ENCODE measurements around the gene ZIC4. TPM values are rescaled to one million over a fixed set of nuclear protein-coding genes. Genes with fewer than 3 reads are reported as not detected.

Gene ZIC4
- total and polyA plus RNA-seq, 2 of the 8 experiments (the other 6 are each of a cell fraction or from before 2014, with no cell fraction given) = 0.03 to 0.13 TPM

GRCh38 chr3:147365196-147366115, 40.9 kb downstream of the ZIC4 start:
- Histone ChIP-seq H3K79me2 (ENCODE audit: control insufficient read depth in 1 of 2, insufficient read depth in 2 of 2, low read length in 2 of 2) (no peaks in the 10 kb centered on the region), H4K91ac (replicated peaks; ENCODE audit: insufficient read length, low read length) (no peak overlapping the region), H4K5ac (ENCODE audit: insufficient read length, low read depth, low read length) (no peak overlapping the region), H3K23me2 (ENCODE audit: low read depth, low read length) (peaks cover 3% of the 10 kb centered on the region; the same call in 1 of the 2 replicates), H4K8ac (ENCODE audit: extremely low read depth, insufficient read depth, low read length) (no peak overlapping the region), H2BK12ac (ENCODE audit: low read depth, low read length) (0 out of 2 replicates have a peak overlapping the region, but pooled peaks have one; percentile 12), H3K14ac (ENCODE audit: insufficient read length) (no peak overlapping the region), H3K56ac (replicated peaks; ENCODE audit: insufficient read length, low read depth, low read length) (no peak overlapping the region), H3K27ac (ENCODE audit: low read depth, low read length) (no peak overlapping the region), H2AFZ (ENCODE audit: low read length) (no peak overlapping the region), H3K36me3 (ENCODE audit: control insufficient read depth in 2 of 4, insufficient read depth in 4 of 4, low read length in 3 of 4) (peaks cover 0 to 1% (median 0%) of the 10 kb centered on the region in 4 experiments; a peak in 1 of 8 replicates), H2BK15ac (ENCODE audit: low read length) (no peak overlapping the region), H3K23ac (ENCODE audit: insufficient read length) (no peak overlapping the region), H2BK20ac (ENCODE audit: low read length) (no peak overlapping the region), H2AK5ac (ENCODE audit: low read depth, low read length) (no peak overlapping the region), H3K18ac (ENCODE audit: extremely low read depth, low read length) (no peak overlapping the region), H3K4me1 (replicated peaks in 1 of 4; ENCODE audit: control insufficient read depth in 3 of 4, insufficient read depth in 4 of 4, low read length in 3 of 4) (peaks cover 5 to 17% (median 11%) of the 10 kb centered on the region in 4 experiments), H3K4me2 (ENCODE audit: insufficient read depth in 1 of 2, low read depth in 2 of 2, low read length in 2 of 2) (no peak overlapping the region), H3K79me1 (ENCODE audit: low read depth, low read length) (no peaks in the 10 kb centered on the region), H3K4ac (replicated peaks; ENCODE audit: insufficient read length, low read depth, low read length) (no peak overlapping the region), H3K27me3 (replicated peaks in 1 of 4; ENCODE audit: control insufficient read depth in 3 of 4, extremely low read depth in 1 of 4, insufficient read depth in 3 of 4, low read length in 3 of 4) (peaks cover 42 to 75% (median 67%) of the 10 kb centered on the region in 4 experiments), H4K20me1 (replicated peaks in 1 of 2; ENCODE audit: control insufficient read depth in 1 of 2, insufficient read depth in 2 of 2, low read length in 2 of 2) (peaks cover 0 to 3% of the 10 kb centered on the region in 2 experiments), H3K4me3 (ENCODE audit: extremely low read depth in 1 of 4, insufficient read depth in 2 of 4, low read depth in 3 of 4, low read length in 4 of 4) (no peak overlapping the region), H3K9me3 (ENCODE audit: insufficient read depth in 2 of 2, low read depth in 1 of 2, low read length in 1 of 2) (no peaks in the 10 kb centered on the region), H3K9ac (replicated peaks in 1 of 4; ENCODE audit: extremely low read depth in 1 of 4, low read depth in 3 of 4, low read length in 3 of 4) (no peak overlapping the region), H2BK120ac (replicated peaks; ENCODE audit: low read depth, low read length) (no peak overlapping the region), H2BK5ac (ENCODE audit: low read depth, low read length) (no peak overlapping the region)
- CTCF ChIA-PET (ENCODE audit: partially characterized antibody) = interaction anchor here (0.7 to 1.7 kb wide), 6 partner anchors 12 to 49 kb away, joined by 3 to 5 read pairs (median 3); no protein-coding TSS in a partner anchor
- POLR2A ChIA-PET (ENCODE audit: partially characterized antibody) = no interaction called here
- WGBS, 2 experiments (ENCODE audit: extremely low coverage in 1 of 2, insufficient coverage in 1 of 2, insufficient read length in 1 of 2, insufficient replicate concordance in 2 of 2, low coverage in 1 of 2, low lambda C conversion rate in 2 of 2, missing lambda C conversion rate in 1 of 2) = 75% methylated on average over 6 of the region's 6 CpGs; no CpG with 5 or more reads in 1 of the 2 experiments
- no peak for DNase-seq (ENCODE audit: low read depth in 1 of 2, low spot score in 2 of 2)
- TF ChIP-seq TEAD4 (IDR thresholded peaks at IDR 0.05; ENCODE audit: low read depth, low read length) (no peak), RNF2 (IDR thresholded peaks at IDR 0.05; ENCODE audit: borderline replicate concordance, low read depth, low read length, missing control alignments, poor library complexity, severe bottlenecking) (no peak), JUND (IDR thresholded peaks at IDR 0.05; ENCODE audit: low read length) (no peak), SUZ12 (IDR thresholded peaks at IDR 0.05; ENCODE audit: low read length) (0 out of 2 replicates have a peak, but pooled peaks have one; percentile 12), KDM4A (IDR thresholded peaks at IDR 0.05; ENCODE audit: low read depth, low read length, severe bottlenecking) (no peak)
- FAIRE-seq = no peak

Measured in H1 (cell line).